Endodermal cell (in vitro differentiated cells): Measurements from ENCODE around the gene ACE. TPM values are rescaled to one million over a fixed set of nuclear protein-coding genes. Genes with fewer than 3 reads are reported as not detected.

Source experiments
- DNase-seq: peaks from one replicate; pipeline ENCODE4 v3.0.0-alpha.2; 2017
- H3K27ac ChIP-seq: 2 replicates; pipeline ENCODE4 v1.5.1; 2013; ENCODE audit warnings: mild to moderate bottlenecking, low read depth, low read length, moderate library complexity
- H3K27me3 ChIP-seq: 2 replicates; pipeline ENCODE4 v1.6.1; 2013; ENCODE audit warnings: mild to moderate bottlenecking, low read length, moderate library complexity; ENCODE audit not compliant: insufficient read depth, control insufficient read depth, poor library complexity, severe bottlenecking
- H3K36me3 ChIP-seq: 2 replicates; pipeline ENCODE4 v1.7.0; 2013; ENCODE audit warnings: mild to moderate bottlenecking, low read length, moderate library complexity; ENCODE audit not compliant: control insufficient read depth, insufficient read depth
- H3K4me1 ChIP-seq: one replicate; pipeline ENCODE4 v1.7.0; 2013; ENCODE audit warnings: low read length; ENCODE audit not compliant: control insufficient read depth, insufficient read depth
- H3K4me3 ChIP-seq: 2 replicates; pipeline ENCODE4 v1.5.1; 2013; ENCODE audit warnings: mild to moderate bottlenecking, low read length, moderate library complexity
- H3K9ac ChIP-seq: 2 replicates; pipeline ENCODE4 v1.6.1; 2013; ENCODE audit warnings: mild to moderate bottlenecking, low read length, moderate library complexity; ENCODE audit not compliant: poor library complexity, severe bottlenecking; ENCODE audit errors: extremely low read depth
- H3K9me3 ChIP-seq: 2 replicates; pipeline ENCODE4 v1.6.1; 2013; ENCODE audit warnings: mild to moderate bottlenecking, low read length, moderate library complexity; ENCODE audit not compliant: control insufficient read depth
- H3K27ac Mint-ChIP-seq: 2 replicates; pipeline ENCODE4 v1.8.0; 2020; ENCODE audit warnings: mixed read lengths
- H3K27me3 Mint-ChIP-seq: 2 replicates; pipeline ENCODE4 v1.8.0; 2021; ENCODE audit warnings: mild to moderate bottlenecking, mixed read lengths; ENCODE audit not compliant: insufficient read depth
- H3K36me3 Mint-ChIP-seq: 2 replicates; pipeline ENCODE4 v1.8.0; 2020; ENCODE audit warnings: low read depth, mixed read lengths
- H3K4me1 Mint-ChIP-seq: 2 replicates; pipeline ENCODE4 v1.8.0; 2020; ENCODE audit warnings: mixed read lengths
- H3K4me3 Mint-ChIP-seq: 2 replicates; pipeline ENCODE4 v1.8.0; 2020; ENCODE audit warnings: mild to moderate bottlenecking, moderate library complexity, mixed read lengths
- H3K9me3 Mint-ChIP-seq: 2 replicates; pipeline ENCODE4 v1.8.0; 2020; ENCODE audit warnings: mild to moderate bottlenecking, mixed read lengths
- WGBS, 2 experiments: methylation state at CpG; one replicate each; pipeline versions ENCODE4 v1.1.5 to v1.1.7; 2013; ENCODE audit warnings: missing lambda C conversion rate in 2 of 2, mixed read lengths in 1 of 2; ENCODE audit not compliant: insufficient coverage in 1 of 2, insufficient read length in 1 of 2; 5-methylcytosine and 5-hydroxymethylcytosine counted together
- total RNA-seq, 2 donors: library from RNA; stranded (reverse); fragmentation: NEBNext Ultra II Directional in 1 of 2; extraction: Animal tissue kit (Norgen Biotek cat#: 25700) in 1 of 2; gene quantifications; 2 replicates in 1 of 2; 3 replicates in 1 of 2; pipeline ENCODE4 v1.2.1, GENCODE V29; 2021
- TF ChIP-seq, protein P1 (sequence below): fragments of 200-600 bp; sonication (generic); conservative IDR thresholded peaks from 2 replicates; pipeline ENCODE4 v1.5.0; 2021; ENCODE audit warnings: antibody characterized with exemption, mild to moderate bottlenecking

ACE gene
- total RNA-seq, 2 donors from 2014 or later = 4.6 to 12.5 TPM

DNA sequence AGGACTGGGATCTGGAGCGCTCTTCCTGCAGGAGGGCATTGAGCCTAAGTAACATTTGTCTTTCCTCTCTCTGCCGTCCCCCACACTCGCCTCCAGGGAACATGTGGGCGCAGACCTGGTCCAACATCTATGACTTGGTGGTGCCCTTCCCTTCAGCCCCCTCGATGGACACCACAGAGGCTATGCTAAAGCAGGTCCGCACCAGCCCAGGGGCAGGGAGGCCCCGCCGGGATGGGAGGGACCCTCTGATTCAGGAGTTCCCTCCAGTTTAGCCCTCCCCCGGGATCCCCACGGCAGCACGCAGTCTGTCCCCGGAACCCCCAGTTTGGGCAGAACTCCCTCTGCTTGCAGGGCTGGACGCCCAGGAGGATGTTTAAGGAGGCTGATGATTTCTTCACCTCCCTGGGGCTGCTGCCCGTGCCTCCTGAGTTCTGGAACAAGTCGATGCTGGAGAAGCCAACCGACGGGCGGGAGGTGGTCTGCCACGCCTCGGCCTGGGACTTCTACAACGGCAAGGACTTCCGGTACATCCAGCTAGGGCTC lies 14.1 kb downstream of the ACE start:
- H3K4me3 ChIP-seq = no peak overlapping the region
- DNase-seq = no peak
- TF ChIP-seq, protein P1, sequence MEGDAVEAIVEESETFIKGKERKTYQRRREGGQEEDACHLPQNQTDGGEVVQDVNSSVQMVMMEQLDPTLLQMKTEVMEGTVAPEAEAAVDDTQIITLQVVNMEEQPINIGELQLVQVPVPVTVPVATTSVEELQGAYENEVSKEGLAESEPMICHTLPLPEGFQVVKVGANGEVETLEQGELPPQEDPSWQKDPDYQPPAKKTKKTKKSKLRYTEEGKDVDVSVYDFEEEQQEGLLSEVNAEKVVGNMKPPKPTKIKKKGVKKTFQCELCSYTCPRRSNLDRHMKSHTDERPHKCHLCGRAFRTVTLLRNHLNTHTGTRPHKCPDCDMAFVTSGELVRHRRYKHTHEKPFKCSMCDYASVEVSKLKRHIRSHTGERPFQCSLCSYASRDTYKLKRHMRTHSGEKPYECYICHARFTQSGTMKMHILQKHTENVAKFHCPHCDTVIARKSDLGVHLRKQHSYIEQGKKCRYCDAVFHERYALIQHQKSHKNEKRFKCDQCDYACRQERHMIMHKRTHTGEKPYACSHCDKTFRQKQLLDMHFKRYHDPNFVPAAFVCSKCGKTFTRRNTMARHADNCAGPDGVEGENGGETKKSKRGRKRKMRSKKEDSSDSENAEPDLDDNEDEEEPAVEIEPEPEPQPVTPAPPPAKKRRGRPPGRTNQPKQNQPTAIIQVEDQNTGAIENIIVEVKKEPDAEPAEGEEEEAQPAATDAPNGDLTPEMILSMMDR = no peak
- H3K36me3 ChIP-seq = no peaks in the 10 kb centered on the region
- Mint-ChIP-seq H3K9me3 (no peaks in the 10 kb centered on the region), H3K4me3 (no peak overlapping the region), H3K27ac (no peak overlapping the region), H3K36me3 (no peaks in the 10 kb centered on the region), H3K27me3 (no peaks in the 10 kb centered on the region), H3K4me1 (peaks cover 5% of the 10 kb centered on the region)
- H3K27me3 ChIP-seq = no peaks in the 10 kb centered on the region
- 91 to 95% methylated on average over 12 to 22 of the region's 22 CpGs for WGBS, 2 experiments
- no peaks in the 10 kb centered on the region for H3K4me1 ChIP-seq
- H3K9ac ChIP-seq = no peak overlapping the region
- no peak overlapping the region for H3K27ac ChIP-seq
- H3K9me3 ChIP-seq = no peaks in the 10 kb centered on the region

DNA sequence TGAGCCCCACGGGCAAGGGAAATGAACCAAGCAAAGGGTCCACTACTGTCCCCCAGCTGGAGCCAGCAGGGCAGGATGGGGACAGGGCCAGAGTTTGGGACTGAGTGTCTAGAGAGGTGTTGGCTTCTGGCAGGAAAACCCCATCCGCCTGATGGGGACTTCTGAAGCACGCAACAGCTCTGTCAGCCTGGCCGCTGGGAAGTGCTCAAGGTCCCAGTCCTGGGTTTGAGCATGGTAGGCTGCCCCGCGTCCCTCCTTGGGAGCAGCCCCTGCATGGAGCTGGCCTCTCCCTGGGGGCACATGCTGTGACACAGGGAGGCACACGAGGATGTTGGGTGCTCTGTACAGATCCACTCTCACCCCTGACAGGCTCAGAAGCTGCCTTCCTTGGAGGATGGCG lies 14.6 kb downstream of the ACE start:
- TF ChIP-seq, protein P1 = no peak
- DNase-seq = no peak
- H3K36me3 Mint-ChIP-seq = no peaks in the 10 kb centered on the region
- no peaks in the 10 kb centered on the region for H3K27me3 Mint-ChIP-seq
- Histone ChIP-seq H3K27me3 (no peaks in the 10 kb centered on the region), H3K4me1 (no peaks in the 10 kb centered on the region), H3K36me3 (no peaks in the 10 kb centered on the region), H3K9me3 (no peaks in the 10 kb centered on the region), H3K4me3 (no peak overlapping the region), H3K9ac (no peak overlapping the region), H3K27ac (no peak overlapping the region)
- H3K4me3 Mint-ChIP-seq = no peak overlapping the region
- no peaks in the 10 kb centered on the region for H3K9me3 Mint-ChIP-seq
- H3K27ac Mint-ChIP-seq = no peak overlapping the region
- peaks cover 5% of the 10 kb centered on the region for H3K4me1 Mint-ChIP-seq
- WGBS, 2 experiments = 89 to 97% methylated on average over 7 to 8 of the region's 8 CpGs

DNA sequence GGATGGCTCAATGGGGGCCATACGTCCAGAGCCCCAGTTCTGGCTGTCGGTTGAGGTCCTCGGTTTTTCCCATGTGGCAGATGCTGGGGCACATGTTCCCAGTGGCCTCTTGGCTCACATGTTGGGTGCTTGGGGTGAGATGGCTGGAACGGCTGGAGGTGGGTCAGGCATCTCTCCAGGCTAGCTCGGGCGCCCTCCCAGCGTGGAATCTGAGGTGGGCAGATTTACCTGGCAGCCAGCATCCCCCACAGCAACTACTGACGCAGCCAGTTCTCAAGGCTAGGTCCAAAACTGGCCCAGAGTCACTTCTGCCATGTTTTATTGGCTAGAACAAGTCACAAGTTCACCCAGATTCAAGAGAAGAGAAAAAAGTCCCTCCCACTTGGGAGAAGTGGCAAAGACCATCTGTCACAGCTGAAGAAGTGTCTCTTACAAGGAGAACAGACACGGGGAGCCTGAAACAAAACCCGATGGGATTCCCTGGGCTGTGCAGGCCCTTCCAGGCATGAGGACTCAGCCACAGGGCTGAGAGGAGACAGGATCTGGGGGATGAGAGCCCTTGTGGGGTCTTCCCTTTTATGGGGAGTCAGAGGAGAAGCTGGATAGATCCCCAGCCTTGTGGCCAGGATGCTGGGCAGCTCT lies 15.2 kb downstream of the ACE start:
- peak; percentile 42 for DNase-seq
- H3K9ac ChIP-seq = no peak overlapping the region
- no peaks in the 10 kb centered on the region for H3K9me3 ChIP-seq
- WGBS, 2 experiments = 88 to 90% methylated on average over 10 of the region's 10 CpGs
- no peaks in the 10 kb centered on the region for H3K36me3 Mint-ChIP-seq
- H3K4me3 Mint-ChIP-seq = no peak overlapping the region
- H3K4me3 ChIP-seq = no peak overlapping the region
- H3K36me3 ChIP-seq = no peaks in the 10 kb centered on the region
- H3K27me3 ChIP-seq = no peaks in the 10 kb centered on the region
- H3K4me1 Mint-ChIP-seq = peaks cover 5% of the 10 kb centered on the region
- H3K27ac ChIP-seq = no peak overlapping the region
- H3K27me3 Mint-ChIP-seq = no peaks in the 10 kb centered on the region
- no peaks in the 10 kb centered on the region for H3K4me1 ChIP-seq
- H3K9me3 Mint-ChIP-seq = no peaks in the 10 kb centered on the region
- TF ChIP-seq, protein P1 = no peak
- no peak overlapping the region for H3K27ac Mint-ChIP-seq
